HG03575 (cell line): ENCODE results near the gene FOXD3.

Source experiments
- ATAC-seq: cut with Tn5 transposase; IDR thresholded peaks from one replicate; pipeline ENCODE4 v1.9.1; 2021; ENCODE audit not compliant: unreplicated experiment, insufficient number of reproducible peaks, low FRiP score; ENCODE audit errors: extremely low read depth

FOXD3 gene

GRCh38 chr1:63319046-63320021, 3.0 kb upstream of the FOXD3 start:
- no peak for ATAC-seq

- ATAC-seq: no peak
Measured at GRCh38 chr1:63320022-63320721, 2.2 kb upstream of the FOXD3 start.

GRCh38 chr1:63321066-63321784, 1.1 kb upstream of the FOXD3 start:
- ATAC-seq: no peak

GRCh38 chr1:63321785-63322113, 618 bp upstream of the FOXD3 start:
- ATAC-seq: no peak

- no peak for ATAC-seq
Measured at GRCh38 chr1:63322944-63323864, 837 bp downstream of the FOXD3 start.

- ATAC-seq: no peak
Measured at GRCh38 chr1:63323865-63324778, 1.8 kb downstream of the FOXD3 start.

GRCh38 chr1:63324779-63325119, 2.4 kb downstream of the FOXD3 start:
- no peak for ATAC-seq

GRCh38 chr1:63325279-63325985, 3.1 kb downstream of the FOXD3 start:
- no peak for ATAC-seq

GRCh38 chr1:63326106-63326472, 3.7 kb downstream of the FOXD3 start:
- no peak for ATAC-seq

GRCh38 chr1:63326473-63327380, 4.4 kb downstream of the FOXD3 start:
- no peak for ATAC-seq

GRCh38 chr1:63327417-63328054, 5.2 kb downstream of the FOXD3 start:
- no peak for ATAC-seq

GRCh38 chr1:63328122-63328521, 5.8 kb downstream of the FOXD3 start:
- ATAC-seq: no peak

GRCh38 chr1:63328781-63329180, 6.4 kb downstream of the FOXD3 start:
- ATAC-seq: no peak

GRCh38 chr1:63329621-63330330, 7.4 kb downstream of the FOXD3 start:
- no peak for ATAC-seq

- ATAC-seq: no peak
Measured at GRCh38 chr1:63330331-63330916, 8.1 kb downstream of the FOXD3 start.
